Dermis blood vessel endothelial cell (primary cell): ENCODE measurements around the gene E2F6. TPM values are rescaled to one million over a fixed set of nuclear protein-coding genes. Genes with fewer than 3 reads are reported as not detected.

Experiments
- total RNA-seq: library from RNA; depleted of rRNA; stranded (reverse); fragments of >200 nt; gene quantifications from 2 replicates; pipeline ENCODE4 v1.2.3, GENCODE V29; 2014

E2F6 gene
- total RNA-seq, 1 donor from 2014 or later: 14.8 TPM

Other genes starting within 250 kb of the E2F6 start
- 65.9 and 83.3 TPM in 2 replicates for gene ROCK2, start 121.5 kb downstream of the E2F6 start, total RNA-seq
- gene GREB1, start 67.9 kb upstream of the E2F6 start, total RNA-seq: 0.17 and 0.33 TPM in 2 replicates
- gene NTSR2, start 204.0 kb upstream of the E2F6 start, total RNA-seq: not detected in 2 replicates